Loucy (cell line): Measurements from ENCODE around the gene SLC8B1.
A peak's percentile ranks its signal among the peaks of the same experiment; 100 is the strongest.

Experiments
- H2AFZ ChIP-seq: fragments of 200-600 bp; sonication (generic); 2 replicates; pipeline ENCODE4 v1.6.0; 2016; ENCODE audit warnings: antibody characterized with exemption, mild to moderate bottlenecking, low read length, moderate library complexity
- H3F3A ChIP-seq: fragments of 200-600 bp; 2 replicates; pipeline ENCODE4 v1.6.0; 2016; ENCODE audit warnings: antibody characterized with exemption, low read depth, mild to moderate bottlenecking
- H3K27me3 ChIP-seq: fragments of 200-600 bp; sonication (generic); 2 replicates; pipeline ENCODE4 v1.6.1; 2014; ENCODE audit warnings: low read length, mild to moderate bottlenecking; ENCODE audit not compliant: insufficient read depth, poor library complexity, severe bottlenecking
- H3K36me3 ChIP-seq: fragments of 200-600 bp; sonication (generic); 2 replicates; pipeline ENCODE4 v1.6.1; 2016; ENCODE audit warnings: low read length; ENCODE audit not compliant: insufficient read depth
- H3K4me1 ChIP-seq: fragments of 200-600 bp; sonication (generic); 2 replicates; pipeline ENCODE4 v1.5.1; 2014; ENCODE audit warnings: low read length, mild to moderate bottlenecking; ENCODE audit not compliant: insufficient read depth, poor library complexity, severe bottlenecking
- H3K4me2 ChIP-seq: fragments of 200-600 bp; sonication (generic); 2 replicates; pipeline ENCODE4 v1.6.0; 2014; ENCODE audit warnings: antibody characterized with exemption, low read length, low read depth, mild to moderate bottlenecking; ENCODE audit not compliant: poor library complexity, severe bottlenecking
- H3K4me3 ChIP-seq: fragments of 200-600 bp; sonication (generic); 2 replicates; pipeline ENCODE4 v1.5.1; 2014; ENCODE audit warnings: low read length, mild to moderate bottlenecking, mixed read lengths; ENCODE audit not compliant: poor library complexity, severe bottlenecking
- H3K79me2 ChIP-seq: fragments of 200-600 bp; sonication (generic); 2 replicates; pipeline ENCODE4 v1.6.1; 2014; ENCODE audit warnings: low read length; ENCODE audit not compliant: insufficient read depth
- H3K9ac ChIP-seq: fragments of 200-600 bp; sonication (generic); 2 replicates; pipeline ENCODE4 v1.6.0; 2014; ENCODE audit warnings: mild to moderate bottlenecking, low read depth, low read length, moderate library complexity; ENCODE audit not compliant: poor library complexity, severe bottlenecking
- H3K9me2 ChIP-seq: fragments of 200-600 bp; sonication (generic); replicated peaks from 2 replicates; pipeline ENCODE4 v1.6.1; 2016; ENCODE audit warnings: low read depth, low read length, mixed read lengths
- H3K9me3 ChIP-seq: fragments of 200-600 bp; sonication (generic); 2 replicates; pipeline ENCODE4 v1.6.1; 2014; ENCODE audit warnings: mild to moderate bottlenecking, antibody characterized with exemption, low read length, low read depth; ENCODE audit not compliant: insufficient read depth
- H4K20me1 ChIP-seq: fragments of 200-600 bp; sonication (generic); 2 replicates; pipeline ENCODE4 v1.6.0; 2014; ENCODE audit warnings: antibody characterized with exemption, low read length, mild to moderate bottlenecking; ENCODE audit not compliant: insufficient read depth, poor library complexity, severe bottlenecking
- CTCF ChIP-seq: fragments of 200-600 bp; sonication (generic); conservative IDR thresholded peaks from 2 replicates; pipeline ENCODE4 v1.5.1; 2014; ENCODE audit warnings: mild to moderate bottlenecking, antibody characterized with exemption, low read length
- EZH2phosphoT487 ChIP-seq: fragments of 200-600 bp; IDR thresholded peaks from 2 replicates; pipeline ENCODE4 v1.6.1; 2018; ENCODE audit warnings: antibody characterized with exemption, mild to moderate bottlenecking, moderate library complexity, borderline replicate concordance

SLC8B1 gene

DNA sequence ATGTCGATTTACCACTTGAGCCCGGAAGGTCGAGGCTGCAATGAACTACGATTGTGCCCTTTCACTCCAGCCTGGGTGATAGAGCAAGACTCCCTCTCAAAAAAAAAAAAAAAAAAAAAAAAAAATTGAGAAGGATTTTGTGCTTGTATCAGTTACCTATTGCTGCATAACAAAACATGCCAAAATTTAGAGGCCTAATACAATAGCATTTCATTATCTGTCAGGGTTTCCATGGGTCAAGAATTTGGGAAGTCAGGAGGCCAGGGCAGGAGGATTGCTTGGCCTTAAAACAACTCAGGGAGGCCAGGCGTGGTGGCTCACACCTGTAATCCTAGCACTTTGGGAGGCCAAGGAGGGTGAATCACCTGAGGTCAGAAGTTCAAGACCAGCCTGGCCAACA is 4.6 kb upstream of the SLC8B1 start:
- Histone ChIP-seq H3K9me2 (no peaks in the 10 kb centered on the region), H3K79me2 (0 out of 2 replicates have a peak, but pooled peaks cover 1% of the 10 kb centered on the region), H3K4me1 (peaks cover 2% of the 10 kb centered on the region), H4K20me1 (no peaks in the 10 kb centered on the region), H3K36me3 (no peaks in the 10 kb centered on the region), H3F3A (no peaks in the 10 kb centered on the region), H3K9me3 (no peaks in the 10 kb centered on the region), H3K9ac (no peak overlapping the region), H2AFZ (no peak overlapping the region), H3K27me3 (no peaks in the 10 kb centered on the region), H3K4me3 (no peak overlapping the region), H3K4me2 (no peak overlapping the region)
- TF ChIP-seq CTCF (no peak), EZH2phosphoT487 (no peak)

DNA sequence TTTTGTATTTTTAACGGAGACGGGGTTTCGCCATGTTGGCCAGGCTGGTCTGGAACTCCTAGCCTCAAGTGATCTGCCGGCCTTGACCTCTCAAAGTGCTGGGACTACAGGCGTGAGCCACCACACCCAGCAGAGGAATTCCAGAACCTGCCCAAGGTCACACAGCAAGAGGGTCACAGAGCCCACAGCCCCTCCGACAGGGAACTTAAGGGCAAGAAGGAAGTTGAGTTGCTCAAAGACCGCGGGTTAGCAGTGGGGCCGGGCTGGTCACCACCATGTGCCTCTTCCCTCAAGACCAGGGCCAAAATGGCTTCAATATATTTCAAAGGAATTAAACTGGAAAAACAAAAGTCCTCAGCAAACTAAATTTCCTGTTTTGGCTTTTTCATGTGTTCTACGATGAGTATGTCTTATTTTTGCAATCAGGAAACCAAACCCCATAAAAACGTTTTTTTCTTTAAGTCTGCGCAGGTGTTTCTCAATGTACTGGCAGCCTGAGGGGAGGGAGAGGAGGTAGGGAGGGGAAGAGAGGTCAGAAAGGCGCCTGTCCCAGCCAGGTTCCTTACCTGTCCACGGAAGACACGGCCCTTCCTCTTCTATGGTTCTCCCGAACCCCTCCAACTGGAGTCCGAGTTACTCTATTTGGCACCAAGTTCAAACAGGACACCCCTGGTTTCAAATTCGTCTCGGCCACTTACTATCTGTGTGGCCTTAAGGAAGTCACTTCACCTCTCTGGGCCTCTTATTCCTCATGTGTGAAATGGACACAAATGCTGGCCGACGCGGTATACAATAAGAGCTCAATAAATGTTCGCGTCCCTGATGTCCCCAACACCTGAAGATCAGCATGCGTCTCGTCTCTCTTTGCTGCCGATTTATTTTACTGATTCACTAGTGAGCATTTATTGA is 778 bp downstream of the SLC8B1 start:
- H3K9me2 ChIP-seq, result no peaks in the 10 kb centered on the region
- no peaks in the 10 kb centered on the region for H3F3A ChIP-seq
- H4K20me1 ChIP-seq, result no peaks in the 10 kb centered on the region
- TF ChIP-seq CTCF (no peak), EZH2phosphoT487 (no peak)
- no peaks in the 10 kb centered on the region for H3K27me3 ChIP-seq
- no peaks in the 10 kb centered on the region for H3K36me3 ChIP-seq
- peak overlapping the region; percentile 78 for H3K4me3 ChIP-seq
- peak overlapping the region; percentile 53; the same call in 1 of the 2 replicates for H2AFZ ChIP-seq
- H3K9me3 ChIP-seq, result no peaks in the 10 kb centered on the region
- H3K9ac ChIP-seq, result peak overlapping the region; percentile 63
- H3K4me2 ChIP-seq, result peak overlapping the region; percentile 72
- peaks cover 7% of the 10 kb centered on the region for H3K4me1 ChIP-seq
- H3K79me2 ChIP-seq, result 0 out of 2 replicates have a peak, but pooled peaks cover 4% of the 10 kb centered on the region

DNA sequence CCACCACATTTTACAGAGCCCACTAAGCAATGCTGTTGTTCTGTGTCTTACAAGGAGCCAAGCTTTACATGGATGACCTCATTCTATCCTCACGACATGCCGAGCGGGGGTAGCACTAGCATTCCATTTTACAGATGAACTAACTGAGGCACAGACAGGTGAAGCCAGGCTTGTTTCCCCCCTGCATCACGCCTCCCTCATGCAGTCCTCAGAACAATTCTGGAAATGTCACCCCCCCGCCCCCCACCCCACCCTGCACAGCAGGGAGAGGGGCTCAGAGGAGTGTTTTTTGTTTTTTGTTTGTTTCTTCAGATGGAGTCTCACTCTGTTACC is 1.5 kb downstream of the SLC8B1 start:
- Histone ChIP-seq H3K4me2 (peak overlapping the region; percentile 72), H4K20me1 (no peaks in the 10 kb centered on the region), H3K9me3 (no peaks in the 10 kb centered on the region), H2AFZ (no peak overlapping the region), H3K9me2 (no peaks in the 10 kb centered on the region), H3K36me3 (no peaks in the 10 kb centered on the region), H3K4me3 (peak overlapping the region; percentile 78), H3F3A (no peaks in the 10 kb centered on the region), H3K79me2 (0 out of 2 replicates have a peak, but pooled peaks cover 4% of the 10 kb centered on the region), H3K4me1 (peaks cover 7% of the 10 kb centered on the region), H3K9ac (peak overlapping the region; percentile 63), H3K27me3 (no peaks in the 10 kb centered on the region)
- TF ChIP-seq EZH2phosphoT487, result no peak
- TF ChIP-seq CTCF, result no peak
